ENCODE measurements around the gene DLGAP4. TPM values are rescaled to one million over a fixed set of nuclear protein-coding genes. Genes with fewer than 3 reads are reported as not detected.

The DLGAP4 gene
- total RNA-seq, 1 experiment from 2014 or later = 40.3 TPM

GRCh38 chr20:36549942-36550789, 244.0 kb downstream of the DLGAP4 start (continued):
- TF ChIP-seq ZNF274 (IDR thresholded peaks at IDR 0.05; ENCODE audit: low read depth, low read length) (no peak), POLR2AphosphoS5 (IDR thresholded peaks at IDR 0.05; ENCODE audit: low read depth, low read length) (no peak)

- H3K9ac ChIP-seq (ENCODE audit: low read length) = no peak overlapping the region
- no peak overlapping the region for H2AFZ ChIP-seq (ENCODE audit: low read depth, low read length, poor library complexity, severe bottlenecking)
- H4K20me1 ChIP-seq (ENCODE audit: insufficient read depth) = no peaks in the 10 kb centered on the region
- ChIA-PET CTCF (no interaction called here), RAD21 (ENCODE audit: low non-redundant PET in 1 of 2, low total read pairs in 2 of 2, uncharacterized antibody in 2 of 2, unreplicated experiment in 2 of 2) (no interaction called here), POLR2A (no interaction called here)
- no peaks in the 10 kb centered on the region for H3K9me3 ChIP-seq (ENCODE audit: control insufficient read depth in 1 of 2, insufficient read depth in 1 of 2, low read depth in 1 of 2, low read length in 2 of 2)
- no peaks in the 10 kb centered on the region for H3K9me2 ChIP-seq (ENCODE audit: insufficient read depth)
- no peak overlapping the region for H3K4me3 ChIP-seq (replicated peaks in 1 of 2; ENCODE audit: low read depth in 1 of 2, low read length in 2 of 2)
- no peak overlapping the region for H3K4me2 ChIP-seq (ENCODE audit: low read length)
- no peak for TF ChIP-seq SP1 (IDR thresholded peaks at IDR 0.05; ENCODE audit: low read depth)
- no peak for TF ChIP-seq SRF (IDR thresholded peaks at IDR 0.05; ENCODE audit: low read depth)
- TF ChIP-seq EGR1 (IDR thresholded peaks at IDR 0.05; ENCODE audit: low read depth) = no peak
- no peak for TF ChIP-seq MAX (IDR thresholded peaks at IDR 0.05)
- TF ChIP-seq CEBPB (IDR thresholded peaks at IDR 0.05; ENCODE audit: low read depth) = no peak
- no peak for TF ChIP-seq RAD21 (IDR thresholded peaks at IDR 0.05; ENCODE audit: low read depth)
- no peak for TF ChIP-seq JUND (IDR thresholded peaks at IDR 0.05)
- no peak for TF ChIP-seq ELF1 (IDR thresholded peaks at IDR 0.05; ENCODE audit: borderline replicate concordance, low read depth)
- TF ChIP-seq SIN3A (IDR thresholded peaks at IDR 0.05; ENCODE audit: low read depth) = no peak
- no peak for TF ChIP-seq EZH2phosphoT487 (IDR thresholded peaks at IDR 0.05; ENCODE audit: borderline replicate concordance)
- no peak for TF ChIP-seq POLR2AphosphoS5 (IDR thresholded peaks at IDR 0.05; ENCODE audit: low read depth, low read length)
- no peak for TF ChIP-seq TCF7L2 (IDR thresholded peaks at IDR 0.05; ENCODE audit: borderline replicate concordance, extremely low read depth, insufficient read depth, insufficient read length)
- no peak for TF ChIP-seq ZFX (IDR thresholded peaks at IDR 0.05)
- no peaks in the 10 kb centered on the region; the same call in 1 of the 2 replicates for H3K27me3 ChIP-seq (ENCODE audit: insufficient read depth, low read length)
- ATAC-seq = 0 out of 2 replicates have a peak, but pooled peaks have one; percentile 23
- no TSS peak for BruUV-seq (replicated peaks)
- no peaks in the 10 kb centered on the region for H3K4me1 ChIP-seq (ENCODE audit: control insufficient read depth in 1 of 2, insufficient read depth in 2 of 2, low read length in 2 of 2)
- H3K36me3 ChIP-seq (ENCODE audit: control insufficient read depth in 1 of 2, insufficient read depth in 2 of 2, low read length in 2 of 2) = peaks cover 0 to 5% of the 10 kb centered on the region in 2 experiments; a peak in 1 of 4 replicates
- DNase-seq (ENCODE audit: low read depth, low spot score) = no peak
- intact Hi-C loops (cut with micrococcal nuclease) = no loop called here
- no peaks in the 10 kb centered on the region for H3K79me2 ChIP-seq (ENCODE audit: insufficient read depth, low read length)
- H3K27ac ChIP-seq (ENCODE audit: low read depth, low read length) = no peak overlapping the region
Measured at GRCh38 chr20:36550790-36551299, 244.7 kb downstream of the DLGAP4 start.
